Activated CD4-positive, alpha-beta T cell treated with anti-CD3 and anti-CD28 coated beads, Interleukin-2, Interleukin-6, amounts not matched to agents 100 ng/mL and 50 ng/mL, durations not matched to agents 16 hours and 8 hours (primary cell): Measurements from ENCODE around the gene TLDC2.
A peak's percentile ranks its signal among the peaks of the same experiment; 100 is the strongest.
"Not testable (repeated sequence)": the region's sequence is repeated elsewhere in the genome, so short reads cannot be mapped to it uniquely, and the experiment has no call there.

ENCODE experiments used
- DNase-seq: peaks from one replicate; pipeline ENCODE4 v3.0.0-alpha.2; 2020

TLDC2 gene

GRCh38 chr20:36871640-36872570, 4.0 kb upstream of the TLDC2 start:
- no peak for DNase-seq

- no peak for DNase-seq
Measured at GRCh38 chr20:36872852-36873251, 3.1 kb upstream of the TLDC2 start.

- DNase-seq = no peak
Measured at GRCh38 chr20:36873498-36874189, 2.3 kb upstream of the TLDC2 start.

GRCh38 chr20:36875093-36875492, 845 bp upstream of the TLDC2 start:
- DNase-seq = not testable (repeated sequence)

GRCh38 chr20:36876473-36876833, 515 bp downstream of the TLDC2 start:
- no peak for DNase-seq

- DNase-seq = no peak
Measured at GRCh38 chr20:36878941-36879340, 3.0 kb downstream of the TLDC2 start.

GRCh38 chr20:36880741-36881250, 4.9 kb downstream of the TLDC2 start:
- DNase-seq = no peak

GRCh38 chr20:36881331-36881730, 5.4 kb downstream of the TLDC2 start:
- no peak for DNase-seq

- DNase-seq = peak; percentile 38
Measured at GRCh38 chr20:36881888-36882287, 6.0 kb downstream of the TLDC2 start.

GRCh38 chr20:36883977-36884535, 8.1 kb downstream of the TLDC2 start:
- no peak for DNase-seq

GRCh38 chr20:36885356-36885755, 9.4 kb downstream of the TLDC2 start:
- no peak for DNase-seq

GRCh38 chr20:36886859-36887751, 11.2 kb downstream of the TLDC2 start:
- DNase-seq = peak; percentile 87

- DNase-seq = no peak
Measured at GRCh38 chr20:36887752-36888090, 11.8 kb downstream of the TLDC2 start.

- no peak for DNase-seq
Measured at GRCh38 chr20:36888880-36889516, 13.1 kb downstream of the TLDC2 start.

GRCh38 chr20:36890586-36890985, 14.6 kb downstream of the TLDC2 start:
- DNase-seq = no peak

- DNase-seq = no peak
Measured at GRCh38 chr20:36891211-36891610, 15.3 kb downstream of the TLDC2 start.

- DNase-seq = no peak
Measured at GRCh38 chr20:36893801-36894200, 17.9 kb downstream of the TLDC2 start.

GRCh38 chr20:36895036-36895435, 19.1 kb downstream of the TLDC2 start:
- DNase-seq = no peak

GRCh38 chr20:36904690-36905089, 28.8 kb downstream of the TLDC2 start:
- no peak for DNase-seq

GRCh38 chr20:36905566-36905965, 29.6 kb downstream of the TLDC2 start:
- DNase-seq = not testable (repeated sequence)

- DNase-seq = not testable (repeated sequence)
Measured at GRCh38 chr20:36906086-36906485, 30.1 kb downstream of the TLDC2 start.

GRCh38 chr20:36908603-36909002, 32.7 kb downstream of the TLDC2 start:
- no peak for DNase-seq
